ENCODE data around the gene SEMA3B. TPM values are rescaled to one million over a fixed set of nuclear protein-coding genes. Genes with fewer than 3 reads are reported as not detected.
A peak's percentile ranks its signal among the peaks of the same experiment; 100 is the strongest.

Gene SEMA3B
- total and polyA plus RNA-seq, 7 experiments from 2014 or later: 0.73 to 3.7 (median 1.4) TPM; not detected in 2

DNA sequence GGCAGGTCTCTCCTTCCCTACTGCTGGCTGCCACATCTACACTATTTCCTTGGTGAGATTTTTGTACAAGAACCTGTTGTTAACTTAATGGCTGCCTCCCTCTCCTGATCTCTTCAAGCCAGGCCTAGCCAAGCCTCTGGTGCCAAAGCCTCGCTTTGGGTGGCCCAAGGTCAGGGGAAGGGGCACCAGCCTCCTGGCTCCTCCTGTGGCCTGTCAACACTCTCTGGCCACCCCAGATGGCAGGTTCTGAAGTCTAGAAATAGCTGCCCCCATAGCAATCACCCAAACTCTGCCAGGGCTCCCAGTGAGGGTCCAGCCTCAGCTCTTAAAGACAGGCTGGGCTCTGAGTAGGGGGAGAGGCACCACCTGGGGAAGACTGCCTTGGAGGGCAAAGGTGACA lies 18.3 kb downstream of the SEMA3B start:
- Histone ChIP-seq H3K27me3 (ENCODE audit: control insufficient read depth in 2 of 2, insufficient read depth in 2 of 2, low read length in 2 of 2) (no peaks in the 10 kb centered on the region), H3K36me3 (ENCODE audit: control insufficient read depth in 2 of 3, insufficient read depth in 3 of 3, low read length in 3 of 3) (peaks cover 0 to 51% (median 9%) of the 10 kb centered on the region in 3 experiments), H3K27ac (ENCODE audit: low read depth, low read length) (no peak overlapping the region), H3K4me3 (ENCODE audit: low read length) (no peak overlapping the region), H3K4me1 (ENCODE audit: control insufficient read depth in 2 of 2, insufficient read depth in 2 of 2, low read length in 2 of 2) (peaks cover 7 to 10% of the 10 kb centered on the region in 2 donors), H3K9me3 (ENCODE audit: control insufficient read depth in 2 of 3, low read length in 3 of 3) (no peaks in the 10 kb centered on the region)
- peak overlapping the region in 2 of 9 donors; percentile 41 to 54 for H3K27ac Mint-ChIP-seq
- intact Hi-C loops (cut with micrococcal nuclease): no loop called here
- ATAC-seq (no peak), DNase-seq (no peak)
- no peaks in the 10 kb centered on the region for H3K9me3 Mint-ChIP-seq
- ChIA-PET CTCF (no interaction called here), POLR2A (no interaction called here)
- H3K36me3 Mint-ChIP-seq: peaks cover 0 to 9% (median 1%) of the 10 kb centered on the region in 5 donors
- no peaks in the 10 kb centered on the region for H3K27me3 Mint-ChIP-seq
- H3K4me3 Mint-ChIP-seq: peak overlapping the region in 1 of 10 donors; percentile 61
- H3K4me1 Mint-ChIP-seq: peaks cover 6 to 13% (median 9%) of the 10 kb centered on the region in 7 donors

DNA sequence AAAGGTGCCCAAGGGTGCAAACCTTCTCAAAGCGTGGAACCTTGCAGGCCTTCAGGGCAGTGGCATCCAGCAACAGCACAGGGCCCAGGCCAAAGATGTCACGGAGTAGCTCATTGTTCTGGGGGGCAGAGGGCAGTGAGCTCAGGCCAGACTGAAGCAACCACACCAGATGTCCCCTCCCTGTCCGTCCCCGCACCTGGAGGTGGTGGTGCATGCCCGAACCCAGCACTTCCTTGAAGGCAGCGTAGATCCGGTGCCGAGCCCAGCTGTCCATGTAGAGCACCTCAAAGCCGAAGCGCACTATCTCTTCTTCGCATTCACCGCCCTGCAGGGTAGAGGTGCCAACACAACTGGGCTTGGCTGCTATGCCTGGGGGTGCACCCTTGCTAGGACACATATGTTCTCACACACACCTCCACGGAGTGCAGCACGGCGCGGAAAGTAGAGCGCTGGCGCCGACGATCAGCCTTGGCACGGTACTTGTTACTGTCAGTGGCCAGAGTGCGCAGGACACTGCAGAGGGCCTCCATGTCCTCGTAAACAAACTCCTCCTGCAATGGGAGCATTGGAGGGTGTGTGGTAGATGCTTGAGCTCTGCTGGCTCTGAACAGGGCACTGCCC lies 19.6 kb downstream of the SEMA3B start:
- H3K4me1 ChIP-seq (ENCODE audit: control insufficient read depth in 2 of 2, insufficient read depth in 2 of 2, low read length in 2 of 2): peaks cover 13 to 16% of the 10 kb centered on the region in 2 donors
- H3K4me3 ChIP-seq (ENCODE audit: low read length): no peak overlapping the region
- CTCF ChIA-PET: interaction anchor here (0.7 kb wide), 1 partner anchor 233 kb away, joined by 3 read pairs; no protein-coding TSS in a partner anchor
- no peaks in the 10 kb centered on the region for H3K27me3 ChIP-seq (ENCODE audit: control insufficient read depth in 2 of 2, insufficient read depth in 2 of 2, low read length in 2 of 2)
- ATAC-seq (no peak), DNase-seq (no peak)
- no peaks in the 10 kb centered on the region for H3K9me3 ChIP-seq (ENCODE audit: control insufficient read depth in 2 of 3, low read length in 3 of 3)
- Mint-ChIP-seq H3K27ac (no peak overlapping the region), H3K4me1 (peaks cover 16 to 22% (median 17%) of the 10 kb centered on the region in 7 donors), H3K9me3 (no peaks in the 10 kb centered on the region), H3K36me3 (peaks cover 0 to 9% (median 1%) of the 10 kb centered on the region in 5 donors), H3K27me3 (no peaks in the 10 kb centered on the region), H3K4me3 (peak overlapping the region in 1 of 10 donors; percentile 41)
- POLR2A ChIA-PET: no interaction called here
- intact Hi-C loops (cut with micrococcal nuclease): no loop called here
- no peak overlapping the region for H3K27ac ChIP-seq (ENCODE audit: low read depth, low read length)
- H3K36me3 ChIP-seq (ENCODE audit: control insufficient read depth in 2 of 3, insufficient read depth in 3 of 3, low read length in 3 of 3): peaks cover 0 to 51% (median 9%) of the 10 kb centered on the region in 3 experiments

DNA sequence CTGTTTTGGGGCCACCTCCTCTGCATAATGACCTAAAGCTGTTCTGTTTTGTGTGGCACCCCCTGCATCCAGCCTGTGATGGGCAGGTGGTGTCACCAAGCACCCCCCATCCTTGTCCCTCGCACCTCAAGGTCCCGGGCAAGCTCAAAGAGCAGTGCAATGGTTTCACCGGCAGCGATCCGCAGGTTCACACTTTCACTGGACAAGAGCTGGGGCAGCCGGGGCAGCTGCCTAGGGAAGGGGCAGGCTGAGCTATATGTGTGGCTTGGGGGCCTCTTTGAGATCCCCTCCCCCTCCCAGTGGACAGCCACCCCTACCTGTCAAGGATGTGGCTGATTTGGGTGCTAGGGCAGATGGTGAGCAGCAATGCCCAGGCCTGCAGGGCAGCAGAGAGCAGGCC lies 20.2 kb downstream of the SEMA3B start:
- H3K4me1 Mint-ChIP-seq: peaks cover 16 to 22% (median 17%) of the 10 kb centered on the region in 7 donors
- Histone ChIP-seq H3K27me3 (ENCODE audit: control insufficient read depth in 2 of 2, insufficient read depth in 2 of 2, low read length in 2 of 2) (no peaks in the 10 kb centered on the region), H3K36me3 (ENCODE audit: control insufficient read depth in 2 of 3, insufficient read depth in 3 of 3, low read length in 3 of 3) (peaks cover 0 to 51% (median 9%) of the 10 kb centered on the region in 3 experiments), H3K27ac (ENCODE audit: low read depth, low read length) (no peak overlapping the region), H3K4me3 (ENCODE audit: low read length) (no peak overlapping the region), H3K4me1 (ENCODE audit: control insufficient read depth in 2 of 2, insufficient read depth in 2 of 2, low read length in 2 of 2) (peaks cover 13 to 16% of the 10 kb centered on the region in 2 donors), H3K9me3 (ENCODE audit: control insufficient read depth in 2 of 3, low read length in 3 of 3) (no peaks in the 10 kb centered on the region)
- POLR2A ChIA-PET: interaction anchor here (1.8 kb wide), 1 partner anchor 11 kb away, joined by 4 read pairs; no protein-coding TSS in a partner anchor
- no peak overlapping the region for H3K27ac Mint-ChIP-seq
- no peak for ATAC-seq
- CTCF ChIA-PET: interaction anchor here (0.7 kb wide), 1 partner anchor 233 kb away, joined by 3 read pairs; no protein-coding TSS in a partner anchor
- intact Hi-C loops (cut with micrococcal nuclease): no loop called here
- peaks cover 0 to 9% (median 1%) of the 10 kb centered on the region in 5 donors for H3K36me3 Mint-ChIP-seq
- peak overlapping the region in 3 of 10 donors; percentile 25 to 77 (median 39) for H3K4me3 Mint-ChIP-seq
- no peak for DNase-seq
- no peaks in the 10 kb centered on the region for H3K9me3 Mint-ChIP-seq
- H3K27me3 Mint-ChIP-seq: no peaks in the 10 kb centered on the region

DNA sequence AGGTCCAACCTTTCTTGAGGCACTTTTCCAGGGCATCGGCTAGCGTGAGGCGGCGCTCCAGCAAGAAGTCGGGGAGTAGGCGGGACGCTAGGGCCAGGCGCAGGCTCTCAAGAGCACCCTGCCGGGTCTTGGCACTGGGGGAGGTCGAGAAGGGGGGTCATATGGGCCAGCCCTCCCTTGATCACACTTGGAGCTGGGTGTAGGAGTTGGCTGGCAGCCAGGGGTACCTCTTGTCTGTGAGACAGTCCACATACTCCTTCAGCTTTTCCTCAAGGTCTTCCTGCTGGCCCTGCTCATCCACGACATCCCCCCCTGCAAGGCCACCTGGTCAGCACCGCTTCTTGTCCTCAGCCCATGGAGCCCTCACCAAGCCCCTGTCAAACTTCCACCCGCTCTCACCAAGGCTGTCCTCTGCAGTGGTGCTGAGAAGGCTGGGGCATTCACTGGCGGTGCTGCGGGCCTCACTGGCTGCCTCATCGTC lies 21.3 kb downstream of the SEMA3B start:
- Histone ChIP-seq H3K4me3 (ENCODE audit: low read length) (no peak overlapping the region), H3K9me3 (ENCODE audit: control insufficient read depth in 2 of 3, low read length in 3 of 3) (no peaks in the 10 kb centered on the region), H3K4me1 (ENCODE audit: control insufficient read depth in 2 of 2, insufficient read depth in 2 of 2, low read length in 2 of 2) (peaks cover 13 to 16% of the 10 kb centered on the region in 2 donors), H3K27me3 (ENCODE audit: control insufficient read depth in 2 of 2, insufficient read depth in 2 of 2, low read length in 2 of 2) (no peaks in the 10 kb centered on the region), H3K36me3 (ENCODE audit: control insufficient read depth in 2 of 3, insufficient read depth in 3 of 3, low read length in 3 of 3) (peaks cover 0 to 51% (median 9%) of the 10 kb centered on the region in 3 experiments), H3K27ac (ENCODE audit: low read depth, low read length) (no peak overlapping the region)
- Mint-ChIP-seq H3K27me3 (no peaks in the 10 kb centered on the region), H3K9me3 (no peaks in the 10 kb centered on the region), H3K36me3 (peaks cover 0 to 9% (median 1%) of the 10 kb centered on the region in 5 donors), H3K27ac (no peak overlapping the region), H3K4me1 (peaks cover 16 to 22% (median 17%) of the 10 kb centered on the region in 7 donors), H3K4me3 (peak overlapping the region in 6 of 10 donors; percentile 17 to 85 (median 39))
- intact Hi-C loops (cut with micrococcal nuclease): loop anchor here (10.0 kb wide), 5 partner anchors 205 to 1815 kb away; partner anchors contain the start of genes DUSP7 (in 1 of the 2), INKA1 (in 1 of the 2), IP6K2 (in 1 of the 2) and RBM5 (in 1 of the 2)
- ChIA-PET POLR2A (interaction anchor here (1.8 kb wide), 1 partner anchor 10 kb away, joined by 4 read pairs; no protein-coding TSS in a partner anchor), CTCF (no interaction called here)
- ATAC-seq (no peak), DNase-seq (no peak)

DNA sequence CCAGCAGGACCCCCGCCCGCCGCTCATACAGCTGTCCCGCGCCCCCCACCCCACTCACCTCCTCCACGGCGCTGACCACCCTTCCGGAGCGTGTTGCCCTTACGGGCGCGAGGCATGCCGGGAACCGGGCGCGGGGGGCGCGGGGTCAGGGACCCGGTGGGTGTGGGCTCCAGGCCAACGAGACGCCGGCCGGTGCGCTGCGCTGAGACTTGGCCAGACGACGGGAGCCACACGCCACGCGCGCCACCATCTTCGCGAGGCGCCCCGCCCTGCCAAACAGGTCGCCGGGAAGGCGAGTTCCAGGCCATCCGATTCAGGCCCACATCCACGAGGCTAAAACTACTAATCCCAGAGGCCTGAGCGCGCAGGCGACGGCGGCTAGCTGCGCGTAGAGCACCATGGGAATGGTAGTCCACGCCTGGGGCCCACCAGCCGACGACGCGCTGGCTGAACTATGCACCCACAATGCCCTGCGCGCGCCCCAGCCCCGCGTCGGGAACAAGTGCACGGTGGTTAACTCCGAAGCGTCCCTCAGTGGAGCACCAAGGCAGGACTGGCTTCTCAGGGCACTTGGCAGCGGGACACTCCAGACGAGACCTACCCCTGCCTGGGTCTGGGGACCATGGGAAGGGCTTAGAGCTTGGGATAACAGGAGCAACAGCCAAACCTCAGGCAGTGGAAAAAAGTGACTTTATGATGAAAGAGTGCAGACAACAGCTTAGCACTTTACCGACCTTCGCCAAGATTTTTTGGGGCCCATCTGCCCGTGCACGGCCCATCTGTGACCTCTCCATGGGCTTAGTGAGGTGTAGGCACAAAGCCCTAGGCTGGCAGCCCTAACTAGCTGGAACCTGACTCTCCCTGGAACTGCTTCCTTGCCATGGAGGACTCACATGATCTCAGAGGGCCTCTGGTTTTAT lies 23.5 kb downstream of the SEMA3B start, which contains the start of gene IFRD2:
Gene IFRD2 (minus strand): TSS at position 271 of the 920 bp plus-strand sequence. CDS start 155 bp downstream, at position 116.
- Mint-ChIP-seq H3K9me3 (no peaks in the 10 kb centered on the region), H3K36me3 (peaks cover 0 to 9% (median 2%) of the 10 kb centered on the region in 5 donors), H3K27ac (peak within 1 kb of the TSS; percentile 85 to 97 (median 93)), H3K4me3 (peak within 1 kb of the TSS; percentile 81 to 99 (median 88)), H3K27me3 (no peaks in the 10 kb centered on the region), H3K4me1 (peaks cover 16 to 22% (median 19%) of the 10 kb centered on the region in 7 donors)
- ATAC-seq: peak; percentile 99
- Histone ChIP-seq H3K36me3 (ENCODE audit: control insufficient read depth in 2 of 3, insufficient read depth in 3 of 3, low read length in 3 of 3) (peaks cover 0 to 44% (median 9%) of the 10 kb centered on the region in 3 experiments), H3K9me3 (ENCODE audit: control insufficient read depth in 2 of 3, low read length in 3 of 3) (no peaks in the 10 kb centered on the region), H3K4me1 (ENCODE audit: control insufficient read depth in 2 of 2, insufficient read depth in 2 of 2, low read length in 2 of 2) (peaks cover 13 to 16% of the 10 kb centered on the region in 2 donors), H3K27ac (ENCODE audit: low read depth, low read length) (peak within 1 kb of the TSS; percentile 79), H3K27me3 (ENCODE audit: control insufficient read depth in 2 of 2, insufficient read depth in 2 of 2, low read length in 2 of 2) (no peaks in the 10 kb centered on the region), H3K4me3 (ENCODE audit: low read length) (peak within 1 kb of the TSS; percentile 62)
- intact Hi-C loops (cut with micrococcal nuclease): loop anchor here (1.0 to 10.0 kb wide), 17 partner anchors 19 to 1818 kb away; partner anchors contain the start of genes TMEM115 (in 2 of the 2), TUSC2 (in 2 of the 2), DUSP7 (in 1 of the 2) and INKA1 (in 1 of the 2)
- POLR2A ChIA-PET: interaction anchor here (0.5 to 3.1 kb wide), 12 partner anchors 7 to 1002 kb away, joined by 3 to 18 read pairs (median 3); partner anchors contain the start of genes CYB561D2, GNAI2, HYAL1 and HYAL3
- CTCF ChIA-PET: interaction anchor here (0.5 to 2.1 kb wide), 8 partner anchors 11 to 164 kb away, joined by 3 to 6 read pairs (median 4); partner anchors contain the start of gene HYAL2
- peak; percentile 81 to 97 (median 94) for DNase-seq
